Endothelial cell of umbilical vein (primary cell): ENCODE measurements around the gene TMPRSS7. TPM values are rescaled to one million over a fixed set of nuclear protein-coding genes. Genes with fewer than 3 reads are reported as not detected.

Experiments used
- BruUV-seq: library from RNA; stranded (reverse); fragments of 400-500 nt; replicated peaks from 2 replicates; lab custom pipeline; 2021; lab: Mats Ljungman, UMichigan
- CTCF ChIA-PET: fragments of 300-600, 350-600 bp; sonication (Branson Sonifier 250); formaldehyde crosslinking; loops from one replicate; lab custom pipeline; 2021; ENCODE audit warnings: antibody characterized with exemption, inconsistent platforms; lab: Charles Lee
- POLR2A ChIA-PET: fragments of 300-600, 350-600 bp; sonication (Branson Sonifier 250); formaldehyde crosslinking; loops from one replicate; lab custom pipeline; 2021; ENCODE audit warnings: antibody characterized with exemption, inconsistent platforms; lab: Charles Lee
- DNase-seq: peaks from one replicate; pipeline ENCODE4 v3.0.0-alpha.2; 2011; ENCODE audit warnings: low read depth, low spot score
- FAIRE-seq: peaks from 2 replicates; lab custom pipeline; 2011; peaks lifted over from hg19 to GRCh38; lab: Jason Lieb, UNC
- H2AFZ ChIP-seq: 2 replicates; pipeline ENCODE4 v1.6.0; 2012; ENCODE audit warnings: low read depth, low read length, control low read depth, inconsistent platforms
- H3K27ac ChIP-seq: 2 replicates; pipeline ENCODE4 v1.5.1; 2011; ENCODE audit warnings: low read depth, mild to moderate bottlenecking, control low read depth, low read length, moderate library complexity; ENCODE audit not compliant: insufficient read depth
- H3K27me3 ChIP-seq, 2 experiments: 2 replicates each; pipeline versions ENCODE4 v1.6.0 to v1.6.1; 2011; ENCODE audit warnings: low read length in 2 of 2, mixed read lengths in 1 of 2; ENCODE audit not compliant: control insufficient read depth in 2 of 2, insufficient read depth in 2 of 2
- H3K36me3 ChIP-seq, 2 experiments: 2 replicates in 1 of 2; 3 replicates in 1 of 2; pipeline ENCODE4 v1.5.1; 2011; ENCODE audit warnings: low read length in 2 of 2, mild to moderate bottlenecking in 1 of 2, moderate library complexity in 1 of 2; ENCODE audit not compliant: control insufficient read depth in 2 of 2, insufficient read depth in 2 of 2; ENCODE audit errors: extremely low read depth in 1 of 2
- H3K4me1 ChIP-seq: 3 replicates; pipeline ENCODE4 v1.5.1; 2011; ENCODE audit warnings: mild to moderate bottlenecking, low read length; ENCODE audit not compliant: control insufficient read depth, insufficient read depth; ENCODE audit errors: extremely low read depth
- H3K4me2 ChIP-seq: 2 replicates; pipeline ENCODE4 v1.6.1; 2011; ENCODE audit warnings: low read length, control low read depth, mixed read lengths; ENCODE audit not compliant: insufficient read depth
- H3K4me3 ChIP-seq, 3 experiments: fragments of 200-600 bp in 1 of 3; sonication (generic), shearing (Covaris generic) in 1 of 3; replicated peaks in 1 of 3; 2 replicates each; pipeline ENCODE4 v1.5.1; 2011 to 2016; ENCODE audit warnings: control low read depth in 3 of 3, low read length in 3 of 3, mild to moderate bottlenecking in 2 of 3, inconsistent platforms in 1 of 3, low read depth in 1 of 3, moderate library complexity in 1 of 3; ENCODE audit not compliant: insufficient read depth in 1 of 3
- H3K79me2 ChIP-seq: 2 replicates; pipeline ENCODE4 v1.6.0; 2012; ENCODE audit warnings: low read length, inconsistent platforms; ENCODE audit not compliant: control insufficient read depth, insufficient read depth
- H3K9ac ChIP-seq: replicated peaks from 2 replicates; pipeline ENCODE3; 2011; ENCODE audit warnings: low read length, control low read depth; ENCODE audit not compliant: insufficient read depth; ENCODE audit errors: extremely low read depth
- H3K9me1 ChIP-seq: replicated peaks from 3 replicates; pipeline ENCODE4 v1.6.0; 2011; ENCODE audit warnings: mild to moderate bottlenecking, low read length; ENCODE audit not compliant: control insufficient read depth, insufficient read depth; ENCODE audit errors: extremely low read depth
- H3K9me3 ChIP-seq: replicated peaks from 2 replicates; pipeline ENCODE4 v1.5.1; 2012; ENCODE audit warnings: low read length, inconsistent platforms; ENCODE audit not compliant: control insufficient read depth, insufficient read depth
- H4K20me1 ChIP-seq: replicated peaks from 2 replicates; pipeline ENCODE3; 2011; ENCODE audit warnings: mild to moderate bottlenecking, low read length; ENCODE audit not compliant: control insufficient read depth, insufficient read depth; ENCODE audit errors: extremely low read depth
- FOS ChIP-seq: IDR thresholded peaks from 2 replicates; pipeline ENCODE4 v1.6.1; 2011; ENCODE audit warnings: mild to moderate bottlenecking, low read length, moderate library complexity, borderline replicate concordance; ENCODE audit not compliant: insufficient read depth
- GATA2 ChIP-seq: IDR thresholded peaks from 2 replicates; pipeline ENCODE4 v1.7.0; 2011; ENCODE audit warnings: low read depth, mild to moderate bottlenecking, moderate library complexity, mixed read lengths, low read length; ENCODE audit not compliant: insufficient read length, insufficient read depth
- JUN ChIP-seq: IDR thresholded peaks from 2 replicates; pipeline ENCODE4 v1.6.1; 2011; ENCODE audit warnings: borderline replicate concordance, low read depth; ENCODE audit not compliant: insufficient read length, insufficient read depth
- POLR2A ChIP-seq: IDR thresholded peaks from 2 replicates; pipeline ENCODE4 v1.6.1; 2012; ENCODE audit warnings: low read depth, mild to moderate bottlenecking, control low read depth, low read length
- dilution Hi-C: fragments of 300-500 bp; cut with MboI; formaldehyde crosslinking; loops from one replicate; pipeline ENCODE4 v1.15.0; 2019; ENCODE audit warnings: low sequenced_read_pairs; ENCODE audit not compliant: extremely low pct_ligation_motif_present
- intact Hi-C: fragments of 100-400 bp; cut with micrococcal nuclease; formaldehyde crosslinking; loops from one replicate; pipeline ENCODE4 v1.10.0; 2022
- polyA plus RNA-seq, 4 experiments: library from polyadenylated mRNA; depleted of rRNA in 3 of 4; stranded (reverse) in 3 of 4; unstranded in 1 of 4; fragments of >200 nt; gene quantifications; 2 replicates each; pipeline versions ENCODE4 v1.2.1 to v1.2.3, GENCODE V29; 2011 to 2012; ENCODE audit warnings: missing spikeins in 1 of 4
- total RNA-seq: library from RNA; stranded (reverse); gene quantifications from 2 replicates; pipeline ENCODE4 v1.2.3, GENCODE V29; 2021
- TF ChIP-seq, protein P1 (sequence below): IDR thresholded peaks from 2 replicates; pipeline ENCODE4 v1.6.1; 2011; ENCODE audit not compliant: insufficient read depth, insufficient read length

Gene TMPRSS7
- total and polyA plus RNA-seq, 2 donors (not counting 3 experiments of a cell fraction or from before 2014, with no cell fraction given), result not detected

DNA sequence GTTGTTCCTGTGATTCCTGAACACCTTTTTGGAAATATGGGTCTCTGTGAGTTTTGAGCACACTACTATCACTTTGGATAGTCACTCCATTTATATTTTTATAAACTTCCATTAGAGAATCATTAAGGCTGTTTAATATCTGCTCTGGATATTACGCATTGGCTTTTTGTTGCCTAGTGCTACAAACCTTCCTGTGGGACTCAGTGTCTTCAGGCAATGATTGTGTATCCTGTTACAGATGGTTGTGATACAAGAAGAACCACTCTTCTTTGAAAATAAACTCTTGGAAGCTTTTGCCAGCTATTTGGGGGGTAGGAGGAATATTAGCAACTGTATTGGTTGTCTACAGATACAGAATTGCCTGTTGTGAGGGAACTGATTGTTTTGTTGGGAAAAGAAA, 82.9 kb downstream of the TMPRSS7 start:
- Histone ChIP-seq H4K20me1 (no peaks in the 10 kb centered on the region), H3K4me2 (no peak overlapping the region), H3K4me1 (peaks cover 7% of the 10 kb centered on the region), H3K27me3 (no peaks in the 10 kb centered on the region), H3K9ac (no peak overlapping the region), H3K9me1 (no peaks in the 10 kb centered on the region), H3K79me2 (no peaks in the 10 kb centered on the region), H3K4me3 (no peak overlapping the region), H3K9me3 (no peaks in the 10 kb centered on the region), H3K36me3 (no peaks in the 10 kb centered on the region), H3K27ac (no peak overlapping the region), H2AFZ (no peak overlapping the region)
- POLR2A ChIA-PET, result interaction anchor here (0.6 kb wide), 1 partner anchor 1721 kb away, joined by 3 read pairs; the partner anchor contains the start of gene GRAMD1C
- FAIRE-seq (no peak), DNase-seq (no peak)
- no TSS peak for BruUV-seq
- TF ChIP-seq JUN (no peak), FOS (no peak), GATA2 (no peak)
- TF ChIP-seq, protein P1, sequence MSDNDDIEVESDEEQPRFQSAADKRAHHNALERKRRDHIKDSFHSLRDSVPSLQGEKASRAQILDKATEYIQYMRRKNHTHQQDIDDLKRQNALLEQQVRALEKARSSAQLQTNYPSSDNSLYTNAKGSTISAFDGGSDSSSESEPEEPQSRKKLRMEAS, result no peak
- intact Hi-C loops, result loop anchor here (10.0 kb wide), 2 partner anchors 207 to 317 kb away; no protein-coding TSS in a partner anchor
- CTCF ChIA-PET, result interaction anchor here (0.9 to 1.8 kb wide), 3 partner anchors 12 to 403 kb away, joined by 3 to 5 read pairs (median 3); no protein-coding TSS in a partner anchor
- dilution Hi-C loops, result no loop called here

DNA sequence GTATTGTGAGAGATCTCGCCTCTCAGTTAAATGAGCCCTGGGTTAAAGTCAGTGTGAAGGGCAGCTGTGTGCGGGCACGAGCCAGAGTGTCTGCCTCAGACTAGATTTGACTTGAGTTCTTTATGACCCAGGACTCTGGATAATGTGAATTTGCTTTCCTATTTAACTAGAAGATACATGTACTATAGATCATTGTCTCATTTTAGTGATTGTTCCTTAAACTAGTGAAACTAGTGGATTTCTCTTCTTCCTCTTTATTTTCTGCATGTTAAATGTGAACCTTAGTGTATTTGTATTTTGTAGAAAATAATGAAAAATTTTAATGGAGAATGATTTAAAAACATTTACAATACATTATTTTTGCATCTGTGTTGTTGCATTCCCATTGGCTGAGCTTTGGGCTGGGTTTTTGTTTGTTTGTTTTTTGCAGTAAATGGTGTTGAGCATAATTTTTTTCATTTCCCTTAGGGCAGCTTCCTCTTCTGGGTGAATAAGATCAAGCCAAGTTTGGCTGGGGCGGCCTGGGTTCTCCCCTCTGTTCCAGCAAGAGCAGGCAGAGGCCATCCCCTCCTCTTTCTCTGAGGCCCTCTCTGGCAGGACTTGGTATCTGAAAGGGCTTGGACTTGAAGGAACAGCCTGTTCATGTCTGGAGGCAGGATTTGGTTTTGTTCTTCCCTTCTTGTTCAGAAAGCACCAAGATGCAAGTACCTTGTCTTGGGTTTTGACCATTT, 83.5 kb downstream of the TMPRSS7 start:
- Histone ChIP-seq H3K4me1 (peaks cover 7% of the 10 kb centered on the region), H3K9me1 (no peaks in the 10 kb centered on the region), H3K27ac (no peak overlapping the region), H4K20me1 (no peaks in the 10 kb centered on the region), H3K36me3 (no peaks in the 10 kb centered on the region), H2AFZ (no peak overlapping the region), H3K9ac (no peak overlapping the region), H3K4me3 (no peak overlapping the region), H3K27me3 (no peaks in the 10 kb centered on the region), H3K4me2 (no peak overlapping the region), H3K9me3 (no peaks in the 10 kb centered on the region), H3K79me2 (no peaks in the 10 kb centered on the region)
- no peak for TF ChIP-seq POLR2A
- no peak for TF ChIP-seq JUN
- ChIA-PET CTCF (interaction anchor here (0.9 to 1.8 kb wide), 2 partner anchors 13 to 402 kb away, joined by 3 to 5 read pairs; no protein-coding TSS in a partner anchor), POLR2A (no interaction called here)
- intact Hi-C loops, result loop anchor here (10.0 kb wide), 2 partner anchors 207 to 317 kb away; no protein-coding TSS in a partner anchor
- no TSS peak for BruUV-seq
- dilution Hi-C loops, result no loop called here
- no peak for FAIRE-seq
- DNase-seq, result no peak
